CD8-positive, alpha-beta memory T cell (primary cell): Measurements from ENCODE around the gene DHRS2. TPM values are rescaled to one million over a fixed set of nuclear protein-coding genes. Genes with fewer than 3 reads are reported as not detected.

Experiments used
- CTCF ChIA-PET: fragments of 350-600 bp; sonication (Branson Sonifier 250); formaldehyde crosslinking; loops from one replicate; lab custom pipeline; 2021; ENCODE audit warnings: antibody characterized with exemption; lab: Charles Lee
- POLR2A ChIA-PET: fragments of 350-600 bp; sonication (Branson Sonifier 250); formaldehyde crosslinking; loops from one replicate; lab custom pipeline; 2021; ENCODE audit warnings: antibody characterized with exemption; lab: Charles Lee
- DNase-seq, 5 donors: peaks; one replicate each; pipeline versions ENCODE4 v3.0.0 to v3.0.0-alpha.2; 2020 to 2022; ENCODE audit warnings: mixed read lengths in 1 of 5
- H3K27ac ChIP-seq: one replicate; pipeline ENCODE4 v1.7.0; 2013; ENCODE audit warnings: low read depth, mild to moderate bottlenecking, low read length, moderate library complexity
- H3K27me3 ChIP-seq: 2 replicates; pipeline ENCODE4 v1.7.0; 2013; ENCODE audit warnings: low read length, mild to moderate bottlenecking; ENCODE audit not compliant: insufficient read depth, poor library complexity, severe bottlenecking
- H3K36me3 ChIP-seq: 2 replicates; pipeline ENCODE4 v1.7.0; 2013; ENCODE audit warnings: mild to moderate bottlenecking, low read length, moderate library complexity; ENCODE audit not compliant: insufficient read depth
- H3K4me1 ChIP-seq: 2 replicates; pipeline ENCODE4 v1.7.0; 2013; ENCODE audit warnings: mild to moderate bottlenecking, low read length, moderate library complexity; ENCODE audit not compliant: insufficient read depth
- H3K4me3 ChIP-seq: 2 replicates; pipeline ENCODE4 v1.7.0; 2013; ENCODE audit warnings: mild to moderate bottlenecking, low read length
- H3K9me3 ChIP-seq: 2 replicates; pipeline ENCODE4 v1.7.0; 2013; ENCODE audit warnings: mild to moderate bottlenecking, low read length
- H3K27ac Mint-ChIP-seq, 8 donors: one replicate each; pipeline ENCODE4 v1.8.0; 2020 to 2021; ENCODE audit warnings: mixed read lengths in 8 of 8, mild to moderate bottlenecking in 6 of 8, inconsistent platforms in 3 of 8, moderate library complexity in 3 of 8
- H3K27me3 Mint-ChIP-seq, 2 donors: one replicate each; pipeline ENCODE4 v1.8.0; 2020 to 2021; ENCODE audit warnings: mixed read lengths in 2 of 2, mild to moderate bottlenecking in 1 of 2, moderate library complexity in 1 of 2
- H3K36me3 Mint-ChIP-seq, 3 donors: one replicate each; pipeline ENCODE4 v1.8.0; 2020 to 2021; ENCODE audit warnings: mixed read lengths in 3 of 3, inconsistent platforms in 1 of 3, mild to moderate bottlenecking in 1 of 3
- H3K4me1 Mint-ChIP-seq, 3 donors: one replicate each; pipeline ENCODE4 v1.8.0; 2020 to 2021; ENCODE audit warnings: mixed read lengths in 3 of 3, inconsistent platforms in 1 of 3, mild to moderate bottlenecking in 1 of 3
- H3K4me3 Mint-ChIP-seq, 7 donors: one replicate each; pipeline ENCODE4 v1.8.0; 2020 to 2021; ENCODE audit warnings: mixed read lengths in 7 of 7, mild to moderate bottlenecking in 6 of 7, moderate library complexity in 4 of 7, inconsistent platforms in 2 of 7
- H3K9me3 Mint-ChIP-seq, 5 donors: one replicate each; pipeline ENCODE4 v1.8.0; 2020 to 2022; ENCODE audit warnings: mixed read lengths in 5 of 5, mild to moderate bottlenecking in 3 of 5, moderate library complexity in 2 of 5, inconsistent platforms in 1 of 5
- polyA plus RNA-seq: library from polyadenylated mRNA; unstranded; fragments of 300-500 nt; fragmentation: Illumina TruSeq; gene quantifications from one replicate; pipeline ENCODE4 v1.2.3, GENCODE V29; 2021
- total RNA-seq, 2 experiments: library from RNA; stranded (reverse); gene quantifications; one replicate each; pipeline ENCODE4 v1.2.3, GENCODE V29; 2021

DHRS2 gene
- total and polyA plus RNA-seq, 3 experiments from 2014 or later = 3.0 to 3.1 TPM; not detected in 1

DNA sequence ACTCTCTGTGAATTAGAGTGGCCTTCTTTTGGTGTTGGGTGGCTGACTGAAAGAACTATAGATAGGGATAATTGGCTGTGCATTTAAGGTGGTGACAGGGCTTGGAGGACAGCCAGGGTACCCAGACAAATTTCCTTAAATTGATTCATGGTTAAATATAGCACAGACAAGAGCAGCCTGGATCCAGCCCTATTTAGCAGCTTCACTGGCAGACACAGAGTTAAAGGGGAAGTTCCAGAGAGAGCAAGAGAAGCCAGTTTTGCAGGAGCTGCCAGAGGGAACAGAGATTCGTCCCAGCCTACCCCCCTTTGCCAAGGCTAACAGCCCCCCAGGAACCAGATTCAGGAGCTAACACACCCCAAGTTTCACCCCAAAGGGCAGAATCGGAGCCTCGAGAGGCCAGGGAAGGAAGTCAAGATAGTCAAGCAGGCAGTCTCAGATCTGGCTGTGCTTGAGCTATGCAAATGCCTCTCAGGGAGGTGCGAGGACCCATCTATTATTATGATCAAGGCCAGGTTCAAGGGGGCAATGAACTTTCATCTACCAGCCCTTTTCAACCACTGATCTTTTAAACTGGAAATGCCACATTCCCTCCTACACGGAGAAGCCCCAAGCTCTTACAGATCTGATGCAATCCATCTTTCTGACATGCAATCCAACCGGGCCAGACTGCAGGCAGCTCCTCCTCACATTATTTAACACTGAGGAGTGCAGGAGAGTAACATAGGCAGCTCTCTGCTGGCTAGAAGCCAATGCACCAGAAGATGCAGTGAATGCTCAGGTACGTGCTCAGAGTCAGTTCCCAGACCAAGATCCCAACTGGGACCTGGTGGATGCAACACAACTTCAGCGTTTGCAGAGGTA is 58.2 kb downstream of the DHRS2 start:
- no peaks in the 10 kb centered on the region for H3K4me1 Mint-ChIP-seq
- ChIA-PET POLR2A (no interaction called here), CTCF (interaction anchor here (1.3 kb wide), 1 partner anchor 11 kb away, joined by 3 read pairs; no protein-coding TSS in a partner anchor)
- peaks cover 14 to 40% of the 10 kb centered on the region in 2 donors for H3K27me3 Mint-ChIP-seq
- H3K9me3 ChIP-seq = no peaks in the 10 kb centered on the region
- no peak overlapping the region for H3K27ac Mint-ChIP-seq
- peaks cover 0 to 6% (median 0%) of the 10 kb centered on the region in 3 donors for H3K36me3 Mint-ChIP-seq
- peaks cover 0 to 2% (median 0%) of the 10 kb centered on the region in 5 donors for H3K9me3 Mint-ChIP-seq
- no peaks in the 10 kb centered on the region for H3K36me3 ChIP-seq
- no peak overlapping the region for H3K27ac ChIP-seq
- H3K4me3 Mint-ChIP-seq = no peak overlapping the region
- H3K4me1 ChIP-seq = no peaks in the 10 kb centered on the region
- DNase-seq = no peak
- H3K27me3 ChIP-seq = peaks cover 18% of the 10 kb centered on the region
- no peak overlapping the region for H3K4me3 ChIP-seq

Other genes with a start within 250 kb of the DHRS2 start
- under 1 TPM in 1 of 2 experiments, not detected in 1; 0.09 TPM for gene MYH6, start 228.1 kb upstream of the DHRS2 start, total RNA-seq
- not detected for gene MYH6, start 228.1 kb upstream of the DHRS2 start, polyA plus RNA-seq
- not detected for gene MYH7, start 200.7 kb upstream of the DHRS2 start, total RNA-seq
- gene MYH7, start 200.7 kb upstream of the DHRS2 start, polyA plus RNA-seq = not detected
- 10 to 100 TPM; 82.7 to 88.7 TPM for gene NGDN, start 166.7 kb upstream of the DHRS2 start, total RNA-seq
- gene NGDN, start 166.7 kb upstream of the DHRS2 start, polyA plus RNA-seq = 74.9 TPM
- gene ZFHX2, start 84.6 kb upstream of the DHRS2 start, total RNA-seq = 1 to 10 TPM; 2.4 to 2.5 TPM
- not detected for gene ZFHX2, start 84.6 kb upstream of the DHRS2 start, polyA plus RNA-seq
- gene THTPA, start 80.1 kb upstream of the DHRS2 start, total RNA-seq = 10 to 100 TPM; 13.4 TPM
- 10.7 TPM for gene THTPA, start 80.1 kb upstream of the DHRS2 start, polyA plus RNA-seq
- gene AP1G2, start 68.6 kb upstream of the DHRS2 start, total RNA-seq = 100 to 1,000 TPM; 152 to 154 TPM
- 80.8 TPM for gene AP1G2, start 68.6 kb upstream of the DHRS2 start, polyA plus RNA-seq
- gene JPH4, start 57.6 kb upstream of the DHRS2 start, total RNA-seq = 1 to 10 TPM; 1.8 TPM
- not detected for gene JPH4, start 57.6 kb upstream of the DHRS2 start, polyA plus RNA-seq